ENCODE measurements around the gene TXNRD1. TPM values are rescaled to one million over a fixed set of nuclear protein-coding genes. Genes with fewer than 3 reads are reported as not detected.

Gene TXNRD1
- total and polyA plus RNA-seq, 7 donors = 55.9 to 188 (median 121) TPM

DNA sequence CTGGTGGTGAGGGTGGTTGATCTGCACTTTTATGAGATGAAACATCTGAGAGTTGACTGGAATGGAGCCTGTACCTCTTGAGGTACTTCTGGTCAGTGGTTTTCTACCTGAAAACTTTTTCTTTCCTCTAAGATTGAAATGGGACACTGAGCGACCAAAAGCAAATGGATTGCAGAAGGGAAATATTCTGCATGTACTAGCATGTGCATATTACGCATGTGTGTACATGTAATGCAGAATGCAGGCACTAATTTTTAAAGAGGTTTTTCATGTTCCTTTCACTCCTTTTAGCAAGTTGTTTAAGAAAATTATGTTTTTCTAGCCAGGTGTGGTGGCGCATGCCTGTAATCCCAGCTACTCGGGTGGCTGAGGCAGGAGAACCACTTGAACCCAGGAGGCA, 59.2 kb downstream of the TXNRD1 start:
- no peak overlapping the region for H3K27ac ChIP-seq
- peaks cover 0 to 5% (median 1%) of the 10 kb centered on the region in 4 donors for H3K4me1 ChIP-seq
- intact Hi-C loops (cut with DNase I) = loop anchor here (2.0 kb wide), 1 partner anchor 46 kb away; no protein-coding TSS in a partner anchor
- H3K36me3 ChIP-seq = no peaks in the 10 kb centered on the region
- DNase-seq = no peak
- no peaks in the 10 kb centered on the region for H3K9me3 ChIP-seq
- H3K4me3 ChIP-seq = no peak overlapping the region
- no peaks in the 10 kb centered on the region for H3K27me3 ChIP-seq
- WGBS, 2 donors = 96 to 97% methylated on average over 4 of the region's 4 CpGs
- TF ChIP-seq, protein P1, sequence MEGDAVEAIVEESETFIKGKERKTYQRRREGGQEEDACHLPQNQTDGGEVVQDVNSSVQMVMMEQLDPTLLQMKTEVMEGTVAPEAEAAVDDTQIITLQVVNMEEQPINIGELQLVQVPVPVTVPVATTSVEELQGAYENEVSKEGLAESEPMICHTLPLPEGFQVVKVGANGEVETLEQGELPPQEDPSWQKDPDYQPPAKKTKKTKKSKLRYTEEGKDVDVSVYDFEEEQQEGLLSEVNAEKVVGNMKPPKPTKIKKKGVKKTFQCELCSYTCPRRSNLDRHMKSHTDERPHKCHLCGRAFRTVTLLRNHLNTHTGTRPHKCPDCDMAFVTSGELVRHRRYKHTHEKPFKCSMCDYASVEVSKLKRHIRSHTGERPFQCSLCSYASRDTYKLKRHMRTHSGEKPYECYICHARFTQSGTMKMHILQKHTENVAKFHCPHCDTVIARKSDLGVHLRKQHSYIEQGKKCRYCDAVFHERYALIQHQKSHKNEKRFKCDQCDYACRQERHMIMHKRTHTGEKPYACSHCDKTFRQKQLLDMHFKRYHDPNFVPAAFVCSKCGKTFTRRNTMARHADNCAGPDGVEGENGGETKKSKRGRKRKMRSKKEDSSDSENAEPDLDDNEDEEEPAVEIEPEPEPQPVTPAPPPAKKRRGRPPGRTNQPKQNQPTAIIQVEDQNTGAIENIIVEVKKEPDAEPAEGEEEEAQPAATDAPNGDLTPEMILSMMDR (IDR thresholded peaks at IDR 0.05) = no peak
- TF ChIP-seq POLR2AphosphoS5 (IDR thresholded peaks at IDR 0.05) (no peak), EP300 (IDR thresholded peaks at IDR 0.05) (no peak), POLR2A (IDR thresholded peaks at IDR 0.05) (no peak)

DNA sequence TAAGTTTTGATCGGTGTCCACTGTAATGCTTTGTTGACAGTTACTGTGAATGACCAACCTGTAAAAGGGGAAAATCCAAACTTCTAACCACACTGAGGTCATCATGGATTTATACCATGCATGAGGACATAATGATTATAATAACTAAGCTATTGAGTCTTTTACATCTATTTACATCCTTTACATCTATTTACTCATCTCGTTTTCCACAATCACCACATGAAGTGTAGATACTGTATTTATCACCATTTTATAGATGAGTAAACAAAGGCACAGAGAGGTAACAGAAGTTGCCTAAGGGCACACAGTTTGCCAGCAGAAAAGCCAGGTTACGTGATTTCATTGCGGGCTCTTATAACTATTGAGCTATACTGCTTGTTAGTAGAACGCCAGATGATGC, 60.1 kb downstream of the TXNRD1 start:
- Histone ChIP-seq H3K27ac (peak overlapping the region in 1 of 4 donors; percentile 53), H3K36me3 (no peaks in the 10 kb centered on the region), H3K9me3 (no peaks in the 10 kb centered on the region), H3K4me1 (peaks cover 0 to 13% (median 9%) of the 10 kb centered on the region in 4 donors), H3K27me3 (no peaks in the 10 kb centered on the region), H3K4me3 (peak overlapping the region in 1 of 4 donors; percentile 36)
- intact Hi-C loops (cut with DNase I) = loop anchor here (2.0 kb wide), 1 partner anchor 47 kb away; no protein-coding TSS in a partner anchor
- TF ChIP-seq, protein P1 (IDR thresholded peaks at IDR 0.05) = no peak
- TF ChIP-seq EP300 (IDR thresholded peaks at IDR 0.05) (no peak), POLR2AphosphoS5 (IDR thresholded peaks at IDR 0.05) (no peak), POLR2A (IDR thresholded peaks at IDR 0.05) (no peak)
- 38 to 58% methylated on average over 5 of the region's 5 CpGs for WGBS, 2 donors
- DNase-seq = no peak

DNA sequence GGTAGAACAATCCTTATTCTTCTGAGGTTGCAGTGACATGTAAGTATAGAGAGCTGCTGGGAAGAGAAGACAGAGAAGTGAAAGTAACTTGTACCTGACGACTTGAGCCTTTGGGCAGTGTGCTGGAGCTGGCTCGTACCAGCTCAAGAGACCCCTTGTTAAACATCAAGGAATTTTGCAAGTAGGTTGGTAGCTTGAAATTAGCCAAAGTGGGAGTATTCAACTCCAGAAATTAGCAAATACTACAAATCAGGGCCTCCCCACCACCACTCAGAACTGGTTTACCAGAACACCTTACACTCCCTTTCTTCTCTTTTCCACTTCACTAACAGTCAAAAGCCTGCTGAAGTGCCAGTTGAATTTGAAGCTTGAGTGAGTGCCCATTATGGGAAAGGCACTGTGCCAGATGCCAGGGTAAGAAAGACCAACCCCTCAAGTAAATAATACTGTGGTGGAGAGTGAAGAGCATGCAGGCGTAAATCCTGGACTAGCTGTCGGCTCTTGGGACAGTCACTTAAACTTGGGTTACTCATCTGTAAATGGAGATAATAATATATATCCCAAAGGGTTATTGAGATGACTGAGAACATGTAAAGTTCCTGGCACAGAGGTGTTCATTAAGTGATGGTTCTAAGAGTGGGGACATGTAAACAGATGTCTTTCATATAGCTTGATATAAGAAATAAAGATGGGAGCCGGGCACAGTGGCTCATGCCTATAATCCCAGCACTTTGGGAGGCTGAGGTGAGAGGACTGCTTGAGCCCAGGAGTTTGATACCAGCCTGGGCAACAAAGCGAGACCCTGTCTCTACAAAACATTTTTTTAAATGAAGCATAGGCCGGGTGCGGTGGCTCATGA, 60.9 kb downstream of the TXNRD1 start:
- no peaks in the 10 kb centered on the region for H3K9me3 ChIP-seq
- intact Hi-C loops (cut with DNase I) = no loop called here
- WGBS, 2 donors = 56 to 61% methylated on average over 8 of the region's 8 CpGs
- H3K4me1 ChIP-seq = peaks cover 0 to 15% (median 12%) of the 10 kb centered on the region in 4 donors
- TF ChIP-seq, protein P1 (IDR thresholded peaks at IDR 0.05) = no peak
- TF ChIP-seq POLR2AphosphoS5 (IDR thresholded peaks at IDR 0.05) = no peak
- TF ChIP-seq POLR2A (IDR thresholded peaks at IDR 0.05) = no peak
- TF ChIP-seq EP300 (IDR thresholded peaks at IDR 0.05) = no peak
- no peaks in the 10 kb centered on the region for H3K27me3 ChIP-seq
- peak overlapping the region in 3 of 4 donors; percentile 5 to 36 (median 20) for H3K4me3 ChIP-seq
- H3K36me3 ChIP-seq = no peaks in the 10 kb centered on the region
- DNase-seq = no peak
- peak overlapping the region in 3 of 4 donors; percentile 45 to 53 (median 48) for H3K27ac ChIP-seq

DNA sequence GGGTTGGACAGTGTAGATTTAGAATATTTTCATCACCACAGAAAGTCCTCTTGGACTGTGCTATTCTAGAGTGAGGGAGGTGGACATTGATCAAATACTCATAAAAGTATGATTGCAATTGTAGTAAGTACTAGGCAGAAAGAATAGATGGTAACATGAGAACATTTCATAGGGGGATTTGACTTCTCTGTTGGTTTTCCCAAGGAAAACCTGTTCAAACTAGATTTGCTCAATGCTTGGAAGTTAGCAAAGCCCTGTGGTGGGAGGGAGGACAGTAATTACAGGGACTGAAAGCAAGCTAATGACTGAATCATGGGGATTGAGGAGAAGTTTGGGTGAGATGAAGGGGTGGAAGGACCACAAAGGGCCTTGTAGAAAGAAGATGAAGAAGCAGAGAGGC, 63.6 kb downstream of the TXNRD1 start:
- H3K36me3 ChIP-seq = no peaks in the 10 kb centered on the region
- no peaks in the 10 kb centered on the region for H3K9me3 ChIP-seq
- H3K4me1 ChIP-seq = peaks cover 0 to 15% (median 12%) of the 10 kb centered on the region in 4 donors
- H3K27me3 ChIP-seq = no peaks in the 10 kb centered on the region
- TF ChIP-seq EP300 (IDR thresholded peaks at IDR 0.05) (no peak), POLR2A (IDR thresholded peaks at IDR 0.05) (no peak), POLR2AphosphoS5 (IDR thresholded peaks at IDR 0.05) (no peak)
- TF ChIP-seq, protein P1 (IDR thresholded peaks at IDR 0.05) = no peak
- intact Hi-C loops (cut with DNase I) = no loop called here
- no peak for DNase-seq
- peak overlapping the region in 1 of 4 donors; percentile 72 for H3K27ac ChIP-seq
- no peak overlapping the region for H3K4me3 ChIP-seq
